ENCODE data around the gene ZNF500.

Gene ZNF500

GRCh38 chr16:4706871-4707270 lies 60.1 kb downstream of the ZNF500 start:
- FAIRE-seq = no peak
- DNase-seq (ENCODE audit: low spot score) = no peak

- FAIRE-seq (no peak), DNase-seq (ENCODE audit: low spot score) (no peak)
These were observed 62.0 kb downstream of the ZNF500 start for GRCh38 chr16:4704913-4705312.

- FAIRE-seq (no peak), DNase-seq (ENCODE audit: low spot score) (no peak)
These were observed 62.5 kb downstream of the ZNF500 start for GRCh38 chr16:4704491-4704890.

- FAIRE-seq (no peak), DNase-seq (ENCODE audit: low spot score) (no peak)
These were observed 63.1 kb downstream of the ZNF500 start for GRCh38 chr16:4703906-4704305.

GRCh38 chr16:4702466-4702808 lies 64.5 kb downstream of the ZNF500 start:
- FAIRE-seq = no peak
- no peak for DNase-seq (ENCODE audit: low spot score)

GRCh38 chr16:4701791-4702465 lies 65.0 kb downstream of the ZNF500 start:
- no peak for DNase-seq (ENCODE audit: low spot score)

GRCh38 chr16:4700997-4701743 lies 65.8 kb downstream of the ZNF500 start:
- no peak for FAIRE-seq
- DNase-seq (ENCODE audit: low spot score) = no peak

More at GRCh38 chr16:4701791-4702465, 65.0 kb downstream of the ZNF500 start:
- no peak for FAIRE-seq

GRCh38 chr16:4700380-4700996 lies 66.5 kb downstream of the ZNF500 start:
- FAIRE-seq = no peak

GRCh38 chr16:4699046-4699556 lies 67.9 kb downstream of the ZNF500 start:
- FAIRE-seq (no peak), DNase-seq (ENCODE audit: low spot score) (no peak)

More at GRCh38 chr16:4700380-4700996, 66.5 kb downstream of the ZNF500 start:
- no peak for DNase-seq (ENCODE audit: low spot score)

- DNase-seq (ENCODE audit: low spot score) (no peak), FAIRE-seq (no peak)
These were observed 68.5 kb downstream of the ZNF500 start for GRCh38 chr16:4698321-4699045.
